ENCODE results near the gene CX3CR1.
"Not testable (repeated sequence)": the region's sequence is repeated elsewhere in the genome, so short reads cannot be mapped to it uniquely, and the experiment has no call there.

Gene CX3CR1

DNA sequence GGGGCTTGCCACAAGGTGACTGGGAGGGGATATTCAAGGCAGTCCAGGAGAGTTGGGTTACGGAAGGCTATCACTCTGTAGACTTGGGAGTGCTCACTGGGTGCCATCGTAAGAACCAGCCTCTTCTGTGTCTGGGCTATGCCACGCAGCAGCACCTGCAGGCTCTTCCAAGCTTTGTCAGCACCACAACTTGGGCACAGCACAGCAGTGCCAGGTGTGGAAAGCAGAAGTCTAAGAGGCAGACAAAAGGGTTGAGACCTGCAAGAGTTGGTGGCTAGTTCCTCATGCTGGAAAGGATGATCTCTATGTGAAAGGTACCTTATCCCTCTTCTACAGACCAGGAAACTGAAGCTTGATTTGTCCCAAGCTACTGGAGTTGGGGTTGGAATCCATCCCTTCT lies 15.8 kb downstream of the CX3CR1 start:
- DNase-seq (ENCODE audit: low spot score) = no peak

DNA sequence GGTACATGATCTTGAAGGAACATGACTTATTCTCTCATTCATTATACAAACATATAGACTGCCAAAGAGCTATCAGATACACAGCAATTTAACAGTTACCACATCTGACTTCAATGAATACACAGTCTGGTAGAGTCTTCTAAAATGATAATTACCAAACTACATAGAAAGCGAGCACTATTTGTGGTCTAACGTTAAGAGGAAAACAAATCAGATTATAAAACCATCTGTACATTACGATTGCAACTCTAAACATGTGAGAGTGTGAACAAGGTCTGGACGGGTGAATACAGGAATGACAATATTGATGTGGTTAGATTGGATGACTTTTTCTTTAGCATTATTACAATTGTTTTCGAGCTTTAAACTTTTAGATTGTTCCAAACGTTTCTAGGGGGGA lies 16.3 kb downstream of the CX3CR1 start:
- no peak for DNase-seq (ENCODE audit: low spot score)

DNA sequence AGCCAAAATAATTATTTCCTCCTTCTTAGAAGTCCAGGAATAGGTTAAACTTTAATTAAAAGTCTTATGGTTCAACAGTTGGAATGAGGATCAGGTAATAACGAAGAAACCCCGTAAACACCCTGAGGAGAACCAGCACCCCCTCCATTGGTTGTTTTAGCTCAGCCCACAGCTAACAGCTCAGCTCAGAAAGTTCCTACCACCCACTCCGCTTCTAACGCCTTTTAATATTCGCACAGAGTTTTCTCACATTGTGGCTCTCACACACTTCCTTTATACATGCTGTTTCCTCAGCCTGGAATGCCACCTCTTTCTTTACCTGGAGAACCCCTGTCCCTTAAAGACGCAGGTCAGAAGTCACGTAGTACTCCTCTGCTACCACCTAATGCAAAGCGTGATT lies 17.0 kb downstream of the CX3CR1 start:
- peak; percentile 64 for DNase-seq (ENCODE audit: low spot score)

DNA sequence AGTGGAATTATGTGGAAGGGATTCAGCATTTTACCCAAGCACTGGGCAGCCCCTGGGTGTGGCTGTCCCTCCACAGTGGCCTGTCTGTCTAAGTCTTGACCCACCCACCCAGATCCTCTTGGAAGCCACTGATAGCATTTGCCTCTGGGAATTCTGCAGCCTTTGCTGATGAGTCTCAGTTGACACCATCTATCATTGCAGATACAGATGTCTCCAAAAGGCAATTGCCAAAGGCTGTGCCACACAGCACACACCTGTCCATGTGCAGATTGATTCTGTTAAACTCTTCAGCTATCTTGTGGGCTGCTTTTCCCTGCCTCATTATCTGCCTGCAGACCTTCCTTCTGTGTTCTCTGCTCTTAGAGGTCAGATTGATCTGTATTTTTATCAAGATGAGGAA lies 18.1 kb downstream of the CX3CR1 start:
- no peak for DNase-seq (ENCODE audit: low spot score)

DNA sequence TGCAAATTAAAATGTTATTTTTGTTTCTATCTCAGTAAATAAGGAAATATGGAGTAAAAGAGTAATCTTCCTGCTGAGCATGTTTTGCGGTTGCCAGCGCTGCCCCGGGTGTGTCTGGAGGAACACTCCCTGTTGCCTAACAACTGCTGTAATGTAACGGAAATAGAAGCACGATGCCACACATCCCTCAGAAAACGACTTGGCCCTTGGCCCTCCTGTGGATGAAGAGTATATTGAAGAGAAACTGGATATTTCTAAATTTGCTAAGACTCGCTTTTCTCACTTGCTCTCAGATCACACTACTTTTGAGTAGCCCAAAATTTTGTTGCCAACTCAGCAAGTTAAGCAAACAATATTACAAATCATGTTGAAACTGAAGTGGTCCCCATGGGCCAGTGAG lies 18.9 kb downstream of the CX3CR1 start:
- DNase-seq (ENCODE audit: low spot score) = peak; percentile 55

DNA sequence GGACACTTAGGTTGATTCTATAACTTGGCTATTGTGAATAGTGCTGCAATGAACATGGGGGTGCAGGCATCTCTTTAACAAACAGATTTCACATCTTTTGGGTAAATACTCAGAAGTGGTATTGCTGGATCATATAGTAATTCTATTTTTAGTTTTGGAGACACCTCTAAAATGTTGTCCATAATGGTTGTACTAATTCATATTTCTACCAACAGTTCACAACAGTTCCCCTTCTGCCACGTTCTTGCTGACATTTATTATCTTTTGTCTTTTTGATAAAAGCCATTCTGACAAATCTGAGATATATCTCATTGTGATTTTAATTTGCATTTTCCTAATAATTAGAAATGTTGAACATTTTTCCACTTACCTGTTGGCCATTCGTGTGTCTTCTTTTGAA lies 19.5 kb downstream of the CX3CR1 start:
- no peak for DNase-seq (ENCODE audit: low spot score)

DNA sequence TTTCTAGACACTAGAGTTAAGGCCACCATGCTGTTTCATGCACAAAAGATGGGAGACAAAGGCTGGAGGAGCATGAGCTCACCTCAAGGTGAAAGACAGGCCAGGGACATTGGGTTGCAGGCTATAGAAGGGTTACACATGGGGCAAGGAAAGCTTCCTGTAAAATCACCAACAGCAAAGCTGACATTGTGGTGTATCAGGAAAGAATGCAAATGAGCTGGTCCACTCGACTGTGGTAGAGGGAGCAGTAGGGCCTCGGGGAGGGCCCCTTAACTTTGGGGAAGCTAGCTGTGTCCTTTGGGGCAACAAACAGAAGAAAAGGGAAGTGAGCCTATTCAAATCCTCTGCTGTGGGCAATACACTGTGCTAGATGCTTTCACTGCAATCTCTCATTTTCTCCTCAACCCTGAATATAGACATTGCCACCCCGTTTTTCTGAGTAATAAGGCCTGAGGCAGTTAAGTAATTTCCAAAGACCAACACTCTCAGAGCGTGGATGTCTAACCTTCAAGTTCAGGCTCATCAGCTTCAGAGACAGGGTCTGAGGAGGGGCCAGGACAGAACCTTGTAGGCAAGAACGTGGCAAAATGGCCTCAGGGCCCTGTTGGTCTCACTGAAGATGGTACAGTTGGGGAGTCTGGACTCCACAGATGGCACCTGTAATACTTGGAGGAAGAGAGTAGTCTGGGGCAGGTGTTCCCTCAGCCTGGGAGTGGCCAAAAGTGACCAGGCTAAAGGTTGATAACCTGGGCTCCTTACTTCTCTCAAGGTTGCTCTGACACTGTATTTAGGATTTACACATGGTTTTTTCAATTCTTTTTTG lies 24.1 kb downstream of the CX3CR1 start:
- DNase-seq (ENCODE audit: low spot score) = peak; percentile 47

DNA sequence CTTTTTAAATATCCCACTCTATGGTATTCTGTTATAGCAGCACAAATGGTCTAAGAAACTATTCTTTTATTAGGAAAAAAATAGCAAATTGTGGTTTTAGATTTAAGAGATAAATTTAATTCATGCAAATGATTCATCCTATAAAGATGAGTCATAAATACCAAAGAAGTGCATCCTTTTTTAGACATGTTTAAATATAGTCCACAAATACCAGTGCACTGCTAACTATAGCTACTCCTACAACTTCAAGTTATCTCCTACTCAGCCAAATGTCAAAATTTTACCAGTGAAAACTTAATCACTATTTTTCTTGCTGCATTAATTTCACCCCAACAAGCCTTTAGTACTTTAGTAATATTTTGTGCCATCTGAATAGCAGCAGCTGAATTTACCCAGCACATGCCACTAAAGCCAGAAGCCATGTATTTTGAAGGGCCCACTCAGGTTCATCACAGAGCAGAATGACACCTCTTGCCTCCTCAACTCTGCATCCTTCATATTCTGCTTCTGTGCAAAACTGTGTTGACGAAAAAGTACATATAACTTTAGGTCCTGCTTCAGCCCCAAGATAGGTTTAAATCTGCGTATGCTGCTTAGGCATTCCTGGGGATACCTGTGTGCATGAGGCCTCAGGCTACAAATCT lies 24.9 kb downstream of the CX3CR1 start:
- peak; percentile 65 for DNase-seq (ENCODE audit: low spot score)

DNA sequence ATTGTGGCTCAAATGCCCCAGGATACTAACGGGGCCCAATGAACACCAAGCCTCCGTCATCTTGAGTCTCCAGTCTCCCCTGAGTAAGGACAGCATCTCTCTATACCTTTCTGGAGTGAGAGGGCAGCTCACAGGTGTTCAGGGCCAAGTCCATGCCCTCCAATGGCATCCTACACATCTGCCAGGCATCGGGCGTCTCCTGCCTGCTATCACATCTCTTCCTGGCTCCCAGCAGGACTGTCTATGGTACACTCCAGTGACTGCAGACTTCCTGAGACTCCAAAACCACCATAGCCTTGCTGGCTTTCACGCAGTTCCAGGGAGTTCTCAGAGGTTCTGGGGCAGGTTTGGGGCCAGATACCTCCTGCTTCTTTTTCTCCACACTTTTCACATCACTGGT lies 28.3 kb downstream of the CX3CR1 start:
- DNase-seq (ENCODE audit: low spot score) = no peak

DNA sequence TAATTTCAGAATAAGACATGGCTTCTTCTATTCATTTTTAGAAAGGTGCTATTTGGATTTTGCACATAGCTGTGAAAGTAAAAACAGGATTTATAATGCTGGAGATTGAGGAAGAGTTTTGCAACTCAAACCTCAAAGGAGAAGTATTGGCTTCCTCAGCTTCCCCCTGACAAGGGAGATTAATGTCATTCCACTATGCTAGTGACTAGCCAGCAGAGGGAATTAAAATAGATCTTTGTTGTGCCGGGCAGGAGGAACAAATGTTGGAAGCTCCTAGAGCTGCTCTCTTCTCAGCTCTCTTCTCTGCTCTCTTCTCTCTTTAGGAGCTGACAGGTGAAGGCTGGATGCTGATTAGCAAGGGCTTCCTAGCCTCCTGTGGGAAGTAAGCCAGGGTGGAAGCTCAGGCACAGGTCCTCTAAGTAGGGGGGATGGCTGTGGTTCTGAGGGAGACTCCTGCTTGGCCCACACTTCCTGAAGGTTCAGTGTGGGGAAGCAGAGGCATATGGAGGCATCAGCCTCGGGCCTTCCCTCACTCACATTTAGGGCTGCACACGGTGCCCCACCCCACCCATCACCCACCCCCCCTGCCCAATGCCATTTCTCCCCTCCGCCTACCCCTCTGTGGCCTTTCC lies 29.6 kb downstream of the CX3CR1 start:
- peak; percentile 31 for DNase-seq (ENCODE audit: low spot score)

DNA sequence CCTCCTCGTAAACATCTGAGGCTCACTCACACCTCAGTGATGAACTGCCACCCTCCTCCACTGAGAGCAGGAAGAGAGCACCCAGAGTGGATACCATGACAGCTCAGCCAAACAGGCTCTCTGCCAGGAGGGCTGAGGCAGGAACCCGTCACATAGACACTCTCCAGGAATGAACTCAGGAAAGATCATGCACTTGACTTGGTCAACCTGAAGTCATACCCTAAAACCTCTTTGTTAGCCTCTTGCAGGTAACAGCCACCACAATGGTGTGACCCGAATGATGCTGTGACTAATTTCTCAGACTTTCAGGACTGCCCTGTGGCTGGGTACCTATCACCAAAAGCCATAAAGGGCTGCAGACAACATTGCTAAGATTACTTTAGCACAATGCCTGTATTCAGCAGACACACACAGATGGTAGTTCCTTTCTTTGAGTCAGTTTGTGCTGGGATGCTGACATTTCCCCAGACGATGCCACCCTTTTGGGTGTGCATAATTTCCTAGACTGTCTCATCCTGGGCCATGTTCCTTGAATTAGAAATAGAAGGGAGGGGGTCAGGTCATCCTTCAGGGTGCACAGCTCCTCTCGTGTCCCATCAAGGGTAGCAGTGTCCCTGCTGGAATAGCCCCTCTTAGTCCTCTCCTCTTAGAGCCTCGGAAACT lies 30.3 kb downstream of the CX3CR1 start:
- no peak for DNase-seq (ENCODE audit: low spot score)

DNA sequence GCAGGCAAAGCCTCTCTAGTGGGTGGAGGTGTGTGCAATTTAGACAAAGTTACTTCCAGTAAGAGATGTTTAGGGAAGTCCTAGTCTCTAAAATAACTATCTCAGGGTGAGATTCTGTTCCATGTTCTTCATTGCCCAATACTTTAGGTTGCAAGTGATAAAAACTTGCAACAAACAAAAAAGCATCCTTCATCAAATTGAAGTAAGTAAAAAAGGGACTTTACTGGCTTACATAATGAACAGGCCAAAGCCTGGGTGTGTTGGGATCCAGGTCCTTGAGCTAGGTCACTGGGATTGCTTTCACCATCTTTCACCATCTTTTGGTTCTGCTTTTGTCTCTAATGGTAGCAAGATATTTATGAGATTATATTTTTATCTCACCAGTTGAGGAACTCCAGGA lies 38.3 kb downstream of the CX3CR1 start:
- no peak for DNase-seq (ENCODE audit: low spot score)

DNA sequence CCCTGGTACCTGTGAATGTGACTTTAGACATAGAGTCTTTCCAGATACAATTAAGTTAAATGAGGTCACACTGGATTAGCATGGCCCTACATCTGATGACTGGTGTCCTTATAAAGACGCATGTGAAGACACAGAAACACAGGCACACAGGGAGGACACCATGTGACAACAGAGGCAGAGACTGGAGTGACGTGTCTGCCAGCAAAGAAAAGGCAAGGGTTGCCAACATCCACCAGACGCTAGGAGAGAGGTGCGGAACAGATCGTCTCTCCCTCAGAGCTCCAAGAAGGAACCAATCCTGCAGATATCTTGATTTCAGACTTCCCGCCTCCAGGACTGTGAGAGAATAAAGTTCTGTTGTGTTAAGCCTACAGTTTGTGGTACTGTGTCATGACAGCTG lies 42.8 kb downstream of the CX3CR1 start:
- no peak for DNase-seq (ENCODE audit: low spot score)

DNA sequence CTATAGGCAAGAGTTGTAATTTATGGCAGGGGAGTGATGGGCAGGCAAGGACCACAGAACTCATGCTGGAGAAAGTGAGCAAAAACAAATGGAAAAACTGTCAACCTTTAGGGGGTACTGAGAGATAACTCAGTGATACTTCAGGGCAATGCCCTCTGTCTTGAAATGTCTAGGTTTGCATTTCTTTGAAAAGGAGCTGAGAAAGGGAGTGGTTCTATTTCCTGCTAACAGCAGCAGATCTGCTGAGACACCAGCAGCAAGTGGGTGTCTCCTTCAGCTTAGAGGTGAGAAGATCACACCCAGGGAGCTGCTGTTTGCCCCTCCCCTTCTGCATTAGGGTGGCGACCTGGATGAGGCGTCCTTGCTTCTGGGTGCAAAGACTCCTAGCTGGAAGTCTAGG lies 45.2 kb downstream of the CX3CR1 start:
- no peak for DNase-seq (ENCODE audit: low spot score)

DNA sequence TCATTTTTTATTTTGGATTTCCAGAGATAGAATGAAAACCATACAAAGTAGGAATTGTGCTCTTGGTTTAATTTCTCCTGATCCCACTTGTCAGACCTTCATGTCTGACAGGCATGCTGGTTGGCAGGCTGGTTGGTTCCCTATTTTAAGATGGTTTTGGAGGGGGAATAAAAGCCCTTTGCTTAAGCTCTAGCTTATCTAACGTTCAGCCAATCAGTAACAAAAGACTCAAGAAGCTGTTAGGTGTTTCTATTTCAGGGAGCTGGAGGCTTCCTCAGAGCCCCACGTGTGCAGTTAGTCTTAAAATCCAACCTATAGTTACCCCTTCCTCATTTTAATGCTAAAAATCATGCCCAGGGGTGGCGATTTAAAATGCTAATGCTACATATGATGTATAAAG lies 47.0 kb downstream of the CX3CR1 start:
- no peak for DNase-seq (ENCODE audit: low spot score)

DNA sequence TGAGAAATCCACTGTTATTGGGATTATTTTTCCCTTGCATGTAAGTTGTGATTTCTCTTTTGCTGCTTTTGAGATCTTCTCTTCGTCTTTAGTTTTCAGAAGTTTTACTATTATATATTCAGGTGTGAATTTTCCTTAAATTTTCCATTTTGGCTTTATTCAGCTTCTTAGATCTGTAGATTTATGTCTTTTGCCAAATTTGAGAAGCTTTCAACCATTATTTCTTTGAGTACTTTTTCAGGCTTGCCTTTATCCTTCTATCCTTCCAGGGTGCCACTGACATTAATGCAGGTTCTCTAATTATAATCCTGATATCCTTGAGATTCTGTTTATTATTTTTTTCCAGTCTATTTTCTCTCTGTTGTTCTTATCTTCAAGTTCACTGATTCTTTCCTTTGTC lies 49.4 kb downstream of the CX3CR1 start:
- no peak for DNase-seq (ENCODE audit: low spot score)

DNA sequence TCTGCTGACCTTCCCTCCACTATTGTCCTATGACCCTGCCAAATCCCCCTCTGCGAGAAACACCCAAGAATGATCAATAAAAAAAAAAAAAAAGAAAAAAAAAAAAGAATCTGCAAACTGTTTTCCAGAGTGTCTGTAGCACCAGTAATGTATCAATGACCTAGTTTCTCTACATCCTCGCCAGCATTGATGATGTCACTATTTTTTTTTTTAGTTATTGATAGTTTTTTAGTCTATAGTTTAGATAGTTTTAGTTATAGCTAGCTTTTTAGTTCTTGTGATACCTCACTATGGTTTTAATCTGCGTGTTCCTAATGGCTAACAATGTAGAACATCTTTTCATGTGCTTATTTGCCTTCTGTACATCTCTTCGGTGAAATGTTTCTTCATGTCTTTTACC lies 51.3 kb downstream of the CX3CR1 start:
- DNase-seq (ENCODE audit: low spot score) = no peak

DNA sequence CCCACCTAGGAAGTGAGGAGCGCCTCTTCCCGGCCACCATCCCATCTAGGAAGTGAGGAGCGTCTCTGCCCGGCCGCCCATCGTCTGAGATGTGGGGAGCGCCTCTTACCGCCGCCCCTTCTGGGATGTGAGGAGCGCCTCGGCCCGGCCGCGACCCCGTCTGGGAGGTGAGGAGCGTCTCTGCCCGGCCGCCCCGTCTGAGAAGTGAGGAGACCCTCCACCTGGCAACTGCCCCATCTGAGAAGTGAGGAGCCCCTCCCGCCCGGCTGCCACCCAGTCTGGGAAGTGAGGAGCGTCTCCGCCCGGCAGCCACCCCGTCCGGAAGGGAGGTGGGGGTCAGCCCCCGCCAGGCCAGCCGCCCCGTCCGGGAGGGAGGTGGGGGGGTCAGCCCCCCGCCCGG lies 52.2 kb downstream of the CX3CR1 start:
- not testable (repeated sequence) for DNase-seq (ENCODE audit: low spot score)

DNA sequence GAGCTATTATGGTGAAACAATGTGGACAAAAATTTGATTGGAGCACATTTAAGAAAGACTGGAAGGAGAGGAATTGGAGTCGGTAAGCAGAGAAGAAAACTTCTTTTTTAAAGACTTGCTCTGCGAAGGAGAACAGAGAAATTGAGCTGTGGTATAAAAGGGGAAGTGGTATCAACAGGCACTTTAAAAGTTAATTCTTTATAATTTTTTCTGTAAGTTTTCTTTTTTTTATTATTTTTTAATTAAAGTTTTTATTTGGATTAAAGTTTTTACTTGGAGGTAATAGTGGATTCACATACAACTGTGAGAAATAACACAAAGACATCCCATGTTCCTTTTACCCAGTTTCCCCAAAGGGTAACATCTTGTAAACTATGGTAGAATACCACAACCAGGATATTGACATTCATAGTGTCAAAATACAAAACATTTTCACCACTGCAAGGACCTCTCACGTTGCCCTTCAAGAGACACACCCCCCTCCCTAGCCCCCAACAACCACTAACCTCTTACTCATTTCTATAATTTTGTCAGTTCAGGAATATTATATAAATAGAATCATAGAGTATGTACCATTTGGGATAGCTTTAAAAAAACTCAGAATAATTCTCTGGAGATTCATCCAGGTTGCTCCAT lies 53.6 kb downstream of the CX3CR1 start:
- DNase-seq (ENCODE audit: low spot score) = no peak

DNA sequence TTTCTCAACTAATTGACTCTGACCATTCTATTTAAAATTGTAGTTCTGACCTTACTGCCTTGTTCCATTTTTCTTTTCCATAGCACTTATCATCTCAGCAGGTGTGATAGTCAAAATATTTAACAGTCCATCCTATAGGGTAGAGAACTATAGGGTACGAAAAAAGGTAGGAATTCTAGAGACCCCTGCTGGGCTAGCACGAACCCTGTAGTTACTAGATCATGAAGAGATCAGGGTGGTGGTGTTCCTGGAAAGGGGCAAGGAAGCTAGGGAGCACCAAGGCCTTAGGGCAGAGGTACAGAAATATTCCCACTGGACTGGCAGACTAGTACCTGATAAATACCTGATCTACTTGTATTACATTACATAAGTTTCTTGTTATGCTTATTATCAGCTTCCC lies 55.5 kb downstream of the CX3CR1 start:
- DNase-seq (ENCODE audit: low spot score) = no peak

DNA sequence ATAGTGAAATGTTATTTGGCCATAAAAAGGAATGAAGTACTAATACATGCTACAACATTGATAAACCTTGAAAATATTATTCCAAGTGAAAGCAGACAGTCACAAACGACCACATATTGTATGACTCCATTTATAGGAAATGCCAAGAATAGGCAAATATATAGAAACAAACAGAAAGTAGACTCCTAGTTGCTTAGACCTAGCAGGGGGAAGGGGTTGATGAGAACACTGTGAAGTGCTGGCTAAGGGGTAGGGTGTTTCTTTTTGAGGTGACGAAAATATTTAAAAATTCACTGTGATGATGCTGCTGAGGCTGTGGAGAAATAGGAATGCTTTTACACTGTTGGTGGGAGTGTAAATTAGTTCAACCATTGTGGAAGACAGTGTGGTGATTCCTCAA lies 56.9 kb downstream of the CX3CR1 start:
- no peak for DNase-seq (ENCODE audit: low spot score)

DNA sequence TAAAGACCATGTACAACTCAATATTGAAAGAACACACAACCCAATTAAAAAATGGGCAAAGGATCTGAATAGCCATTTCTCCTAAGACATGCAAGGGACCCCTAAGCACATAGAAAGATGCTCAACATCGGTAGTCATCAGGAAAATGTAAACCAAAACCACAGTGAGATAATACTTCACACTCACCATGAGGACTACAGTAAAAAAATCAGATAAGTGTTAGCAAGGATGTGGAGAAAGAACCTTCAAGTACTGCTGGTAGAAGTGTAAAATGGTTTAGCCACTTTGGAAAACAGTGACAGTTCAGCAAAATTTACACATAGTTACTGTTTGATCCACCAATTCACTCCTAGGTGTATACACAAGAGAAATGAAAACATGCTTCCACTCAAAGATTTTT lies 57.4 kb downstream of the CX3CR1 start:
- DNase-seq (ENCODE audit: low spot score) = no peak

All from putamen (tissue), 1 donor.